DND-41 (cell line): ENCODE data around the gene PBRM1.

Experiments used
- ATAC-seq: fragments of 200-7000 bp; cut with Tn5 transposase; 3 replicates; pipeline ENCODE4 v1.9.1; 2021; ENCODE audit warnings: low read depth; ENCODE audit not compliant: insufficient read depth
- DNase-seq: peaks from one replicate; pipeline ENCODE4 v3.0.0-alpha.2; 2020
- H2AFZ ChIP-seq: 2 replicates; pipeline ENCODE4 v1.6.0; 2012; ENCODE audit warnings: low read depth, low read length
- H3K27ac ChIP-seq: 2 replicates; pipeline ENCODE4 v1.5.1; 2012; ENCODE audit warnings: low read length, inconsistent platforms
- H3K27me3 ChIP-seq: fragments of 200-600 bp; sonication (generic); 2 replicates; pipeline ENCODE4 v1.6.0; 2012; ENCODE audit warnings: low read length, mild to moderate bottlenecking, inconsistent platforms; ENCODE audit not compliant: insufficient read depth, poor library complexity
- H3K36me3 ChIP-seq: 2 replicates; pipeline ENCODE4 v1.5.1; 2012; ENCODE audit warnings: low read length, inconsistent platforms; ENCODE audit not compliant: insufficient read depth
- H3K4me1 ChIP-seq: 2 replicates; pipeline ENCODE4 v1.5.1; 2012; ENCODE audit warnings: mild to moderate bottlenecking, low read length; ENCODE audit not compliant: insufficient read depth
- H3K4me2 ChIP-seq: 2 replicates; pipeline ENCODE4 v1.6.0; 2012; ENCODE audit warnings: mild to moderate bottlenecking, moderate library complexity, low read length, inconsistent platforms; ENCODE audit not compliant: insufficient read depth
- H3K4me3 ChIP-seq, 2 experiments: fragments of 200-600 bp in 1 of 2; shearing (Covaris generic) in 1 of 2; 2 replicates each; pipeline ENCODE4 v1.5.1; 2012 to 2016; ENCODE audit warnings: inconsistent platforms in 2 of 2, low read length in 2 of 2, mild to moderate bottlenecking in 2 of 2, low read depth in 1 of 2, moderate library complexity in 1 of 2
- H3K79me2 ChIP-seq: 2 replicates; pipeline ENCODE4 v1.6.0; 2012; ENCODE audit warnings: low read length, inconsistent platforms; ENCODE audit not compliant: insufficient read depth
- H3K9ac ChIP-seq: 2 replicates; pipeline ENCODE4 v1.6.0; 2012; ENCODE audit warnings: low read depth, mild to moderate bottlenecking, inconsistent platforms, low read length, moderate library complexity
- H3K9me3 ChIP-seq: 2 replicates; pipeline ENCODE4 v1.5.1; 2012; ENCODE audit warnings: low read length, moderate library complexity, mild to moderate bottlenecking, inconsistent platforms; ENCODE audit not compliant: insufficient read depth, severe bottlenecking
- H4K20me1 ChIP-seq: 2 replicates; pipeline ENCODE4 v1.6.0; 2012; ENCODE audit warnings: low read length; ENCODE audit not compliant: insufficient read depth
- EZH2 ChIP-seq: IDR thresholded peaks from 3 replicates; pipeline ENCODE4 v1.6.1; 2012; ENCODE audit warnings: borderline replicate concordance, low read depth, mild to moderate bottlenecking, moderate library complexity, low read length, inconsistent platforms; ENCODE audit not compliant: severe bottlenecking
- TF ChIP-seq, protein P1 (sequence below): IDR thresholded peaks from 2 replicates; pipeline ENCODE4 v1.5.1; 2012; ENCODE audit warnings: borderline replicate concordance, low read length, moderate library complexity, mild to moderate bottlenecking; ENCODE audit not compliant: poor library complexity, severe bottlenecking; ENCODE audit errors: extremely low read depth

The PBRM1 gene

GRCh38 chr3:52504977-52505376 is 180.7 kb downstream of the PBRM1 start:
- ATAC-seq (no peak), DNase-seq (no peak)
- H3K27ac ChIP-seq: no peak overlapping the region
- no peak overlapping the region for H3K4me3 ChIP-seq
- H3K79me2 ChIP-seq: no peaks in the 10 kb centered on the region
- no peaks in the 10 kb centered on the region for H3K36me3 ChIP-seq
- no peaks in the 10 kb centered on the region for H3K9me3 ChIP-seq
- H4K20me1 ChIP-seq: no peaks in the 10 kb centered on the region
- H3K9ac ChIP-seq: no peak overlapping the region
- H3K4me2 ChIP-seq: no peak overlapping the region
- no peaks in the 10 kb centered on the region for H3K27me3 ChIP-seq
- H3K4me1 ChIP-seq: no peaks in the 10 kb centered on the region
- TF ChIP-seq EZH2: no peak
- TF ChIP-seq, protein P1, sequence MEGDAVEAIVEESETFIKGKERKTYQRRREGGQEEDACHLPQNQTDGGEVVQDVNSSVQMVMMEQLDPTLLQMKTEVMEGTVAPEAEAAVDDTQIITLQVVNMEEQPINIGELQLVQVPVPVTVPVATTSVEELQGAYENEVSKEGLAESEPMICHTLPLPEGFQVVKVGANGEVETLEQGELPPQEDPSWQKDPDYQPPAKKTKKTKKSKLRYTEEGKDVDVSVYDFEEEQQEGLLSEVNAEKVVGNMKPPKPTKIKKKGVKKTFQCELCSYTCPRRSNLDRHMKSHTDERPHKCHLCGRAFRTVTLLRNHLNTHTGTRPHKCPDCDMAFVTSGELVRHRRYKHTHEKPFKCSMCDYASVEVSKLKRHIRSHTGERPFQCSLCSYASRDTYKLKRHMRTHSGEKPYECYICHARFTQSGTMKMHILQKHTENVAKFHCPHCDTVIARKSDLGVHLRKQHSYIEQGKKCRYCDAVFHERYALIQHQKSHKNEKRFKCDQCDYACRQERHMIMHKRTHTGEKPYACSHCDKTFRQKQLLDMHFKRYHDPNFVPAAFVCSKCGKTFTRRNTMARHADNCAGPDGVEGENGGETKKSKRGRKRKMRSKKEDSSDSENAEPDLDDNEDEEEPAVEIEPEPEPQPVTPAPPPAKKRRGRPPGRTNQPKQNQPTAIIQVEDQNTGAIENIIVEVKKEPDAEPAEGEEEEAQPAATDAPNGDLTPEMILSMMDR: no peak
- no peak overlapping the region for H2AFZ ChIP-seq

- H4K20me1 ChIP-seq: no peaks in the 10 kb centered on the region
- H3K4me2 ChIP-seq: no peak overlapping the region
- no peaks in the 10 kb centered on the region for H3K27me3 ChIP-seq
- no peak for TF ChIP-seq EZH2
- TF ChIP-seq, protein P1: no peak
- no peak overlapping the region for H3K9ac ChIP-seq
- ATAC-seq (no peak), DNase-seq (no peak)
- no peaks in the 10 kb centered on the region for H3K79me2 ChIP-seq
- no peaks in the 10 kb centered on the region for H3K36me3 ChIP-seq
- H3K9me3 ChIP-seq: no peaks in the 10 kb centered on the region
- H3K4me1 ChIP-seq: no peaks in the 10 kb centered on the region
- H3K4me3 ChIP-seq: no peak overlapping the region
- H2AFZ ChIP-seq: no peak overlapping the region
- no peak overlapping the region for H3K27ac ChIP-seq
Measured at GRCh38 chr3:52503788-52504424, 181.8 kb downstream of the PBRM1 start.

- Histone ChIP-seq H3K4me2 (no peak overlapping the region), H2AFZ (no peak overlapping the region), H3K9ac (no peak overlapping the region), H3K27me3 (no peaks in the 10 kb centered on the region), H3K79me2 (no peaks in the 10 kb centered on the region), H3K4me1 (no peaks in the 10 kb centered on the region), H3K36me3 (no peaks in the 10 kb centered on the region), H3K9me3 (no peaks in the 10 kb centered on the region), H4K20me1 (no peaks in the 10 kb centered on the region), H3K27ac (no peak overlapping the region), H3K4me3 (no peak overlapping the region)
- ATAC-seq (no peak; the same call in 2 of the 3 replicates), DNase-seq (no peak)
- no peak for TF ChIP-seq EZH2
- TF ChIP-seq, protein P1: no peak
Measured at GRCh38 chr3:52502808-52503350, 182.8 kb downstream of the PBRM1 start.
